H9 (cell line): ENCODE data around the gene LAMC1. TPM values are rescaled to one million over a fixed set of nuclear protein-coding genes. Genes with fewer than 3 reads are reported as not detected.
A peak's percentile ranks its signal among the peaks of the same experiment; 100 is the strongest.

Source experiments
- DNase-seq: peaks from one replicate; pipeline ENCODE4 v3.0.0-alpha.2; 2017
- H2AFZ ChIP-seq: one replicate; pipeline ENCODE4 v1.6.1; 2013; ENCODE audit warnings: mild to moderate bottlenecking, low read length, control low read depth, moderate library complexity
- H2AK5ac ChIP-seq: 2 replicates; pipeline ENCODE4 v1.6.1; 2013; ENCODE audit warnings: low read length, control low read depth, mixed read lengths; ENCODE audit not compliant: insufficient read length
- H2BK120ac ChIP-seq: one replicate; pipeline ENCODE4 v1.6.1; 2013; ENCODE audit warnings: low read depth, mild to moderate bottlenecking, low read length, control low read depth, inconsistent platforms; ENCODE audit not compliant: poor library complexity, severe bottlenecking
- H2BK12ac ChIP-seq: 2 replicates; pipeline ENCODE4 v1.6.1; 2013; ENCODE audit warnings: low read length, control low read depth, mixed read lengths, low read depth; ENCODE audit not compliant: insufficient read length
- H2BK15ac ChIP-seq: 2 replicates; pipeline ENCODE4 v1.6.1; 2013; ENCODE audit warnings: low read depth, low read length, control low read depth
- H2BK20ac ChIP-seq: one replicate; pipeline ENCODE4 v1.6.1; 2013; ENCODE audit warnings: low read depth, mild to moderate bottlenecking, low read length, control low read depth, inconsistent platforms; ENCODE audit not compliant: poor library complexity, severe bottlenecking
- H2BK5ac ChIP-seq: 2 replicates; pipeline ENCODE4 v1.6.1; 2013; ENCODE audit warnings: low read length, control low read depth, mixed read lengths; ENCODE audit not compliant: insufficient read length
- H3K14ac ChIP-seq: 2 replicates; pipeline ENCODE4 v1.6.1; 2013; ENCODE audit warnings: low read length, control low read depth; ENCODE audit not compliant: insufficient read depth
- H3K18ac ChIP-seq: 2 replicates; pipeline ENCODE4 v1.6.1; 2013; ENCODE audit warnings: low read depth, mild to moderate bottlenecking, mixed read lengths, low read length, control low read depth; ENCODE audit not compliant: insufficient read length
- H3K23ac ChIP-seq: 2 replicates; pipeline ENCODE4 v1.6.1; 2013; ENCODE audit warnings: low read length, control low read depth, mixed read lengths, low read depth; ENCODE audit not compliant: insufficient read length
- H3K23me2 ChIP-seq: 2 replicates; pipeline ENCODE4 v1.6.1; 2013; ENCODE audit warnings: low read depth, mild to moderate bottlenecking, mixed read lengths, low read length, control low read depth; ENCODE audit not compliant: insufficient read length, poor library complexity, severe bottlenecking
- H3K27ac ChIP-seq: 2 replicates; pipeline ENCODE4 v1.5.1; 2013; ENCODE audit warnings: low read length, control low read depth, mixed read lengths, low read depth; ENCODE audit not compliant: insufficient read length
- H3K27me3 ChIP-seq: 2 replicates; pipeline ENCODE4 v1.6.1; 2013; ENCODE audit warnings: low read length, control low read depth, inconsistent platforms; ENCODE audit not compliant: insufficient read depth
- H3K4ac ChIP-seq: 2 replicates; pipeline ENCODE4 v1.6.1; 2013; ENCODE audit warnings: low read depth, mild to moderate bottlenecking, control low read depth, inconsistent platforms, low read length, moderate library complexity
- H3K4me1 ChIP-seq: 2 replicates; pipeline ENCODE4 v1.6.1; 2013; ENCODE audit warnings: low read length, control low read depth, inconsistent platforms; ENCODE audit not compliant: insufficient read depth
- H3K4me2 ChIP-seq: 2 replicates; pipeline ENCODE4 v1.6.1; 2013; ENCODE audit warnings: low read length, control low read depth, mixed read lengths; ENCODE audit not compliant: insufficient read length, insufficient read depth
- H3K56ac ChIP-seq: 2 replicates; pipeline ENCODE4 v1.6.1; 2013; ENCODE audit warnings: low read depth, mild to moderate bottlenecking, mixed read lengths, low read length, control low read depth; ENCODE audit not compliant: insufficient read length
- H3K79me1 ChIP-seq: 2 replicates; pipeline ENCODE4 v1.6.1; 2013; ENCODE audit warnings: low read depth, mild to moderate bottlenecking, moderate library complexity, low read length, control low read depth, inconsistent platforms; ENCODE audit not compliant: insufficient read depth, poor library complexity, severe bottlenecking
- H3K79me2 ChIP-seq: 2 replicates; pipeline ENCODE4 v1.6.1; 2013; ENCODE audit warnings: low read length, control low read depth, inconsistent platforms; ENCODE audit not compliant: insufficient read depth
- H3K9ac ChIP-seq: 2 replicates; pipeline ENCODE4 v1.6.1; 2013; ENCODE audit warnings: low read length, control low read depth, mixed read lengths; ENCODE audit not compliant: insufficient read length; ENCODE audit errors: extremely low read depth
- H3K9me3 ChIP-seq: one replicate; pipeline ENCODE4 v1.6.1; 2013; ENCODE audit warnings: low read depth, low read length, inconsistent platforms; ENCODE audit not compliant: control insufficient read depth
- H3T11ph ChIP-seq: one replicate; pipeline ENCODE4 v1.6.1; 2013; ENCODE audit warnings: mild to moderate bottlenecking, low read length, control low read depth, inconsistent platforms
- H4K20me1 ChIP-seq: one replicate; pipeline ENCODE4 v1.6.1; 2013; ENCODE audit not compliant: control insufficient read depth, insufficient read length, insufficient read depth
- H4K5ac ChIP-seq: 2 replicates; pipeline ENCODE4 v1.6.1; 2013; ENCODE audit warnings: low read depth, mild to moderate bottlenecking, mixed read lengths, low read length, control low read depth; ENCODE audit not compliant: insufficient read length
- H4K8ac ChIP-seq: replicated peaks from 2 replicates; pipeline ENCODE4 v1.6.1; 2013; ENCODE audit warnings: low read length, control low read depth, mixed read lengths, low read depth; ENCODE audit not compliant: insufficient read length
- H4K91ac ChIP-seq: 2 replicates; pipeline ENCODE4 v1.6.1; 2013; ENCODE audit warnings: low read depth, mild to moderate bottlenecking, moderate library complexity, mixed read lengths, low read length, control low read depth; ENCODE audit not compliant: insufficient read length
- H3K27ac Mint-ChIP-seq, 3 experiments: 2 replicates in 2 of 3; 3 replicates in 1 of 3; pipeline ENCODE4 v1.8.0; 2020 to 2021; ENCODE audit warnings: mixed read lengths in 3 of 3, mild to moderate bottlenecking in 1 of 3, moderate library complexity in 1 of 3
- H3K27me3 Mint-ChIP-seq: 2 replicates; pipeline ENCODE4 v1.8.0; 2021; ENCODE audit warnings: low read depth, mild to moderate bottlenecking, moderate library complexity, mixed read lengths
- H3K36me3 Mint-ChIP-seq, 3 experiments: 2 replicates in 2 of 3; 3 replicates in 1 of 3; pipeline ENCODE4 v1.8.0; 2020 to 2021; ENCODE audit warnings: low read depth in 3 of 3, mixed read lengths in 3 of 3; ENCODE audit not compliant: insufficient read depth in 1 of 3
- H3K4me1 Mint-ChIP-seq, 2 experiments: 2 replicates each; pipeline ENCODE4 v1.8.0; 2020; ENCODE audit warnings: mixed read lengths in 2 of 2
- H3K4me3 Mint-ChIP-seq, 2 experiments: 2 replicates in 1 of 2; 3 replicates in 1 of 2; pipeline ENCODE4 v1.8.0; 2020 to 2021; ENCODE audit warnings: mild to moderate bottlenecking in 2 of 2, mixed read lengths in 2 of 2, moderate library complexity in 1 of 2
- H3K9me3 Mint-ChIP-seq, 2 experiments: 2 replicates in 1 of 2; 3 replicates in 1 of 2; pipeline ENCODE4 v1.8.0; 2020; ENCODE audit warnings: mild to moderate bottlenecking in 2 of 2, mixed read lengths in 2 of 2, moderate library complexity in 1 of 2
- WGBS: extraction: QIAGEN DNeasy Blood & Tissue Kit; methylation state at CpG from one replicate; pipeline ENCODE4 v1.1.7; 2013; ENCODE audit warnings: missing lambda C conversion rate, low lambda C conversion rate, mixed read lengths; ENCODE audit not compliant: insufficient read length; ENCODE audit errors: extremely low coverage; 5-methylcytosine and 5-hydroxymethylcytosine counted together
- total RNA-seq: library from RNA; stranded (reverse); gene quantifications from 2 replicates; pipeline ENCODE4 v1.2.1, GENCODE V29; 2021
- TF ChIP-seq, protein P1 (sequence below): fragments of 200-600 bp; sonication (generic); conservative IDR thresholded peaks from 3 replicates; pipeline ENCODE4 v1.8.0; 2021; ENCODE audit warnings: antibody characterized with exemption, mild to moderate bottlenecking

Gene LAMC1
- total RNA-seq, 1 experiment from 2014 or later, result 96.2 TPM

DNA sequence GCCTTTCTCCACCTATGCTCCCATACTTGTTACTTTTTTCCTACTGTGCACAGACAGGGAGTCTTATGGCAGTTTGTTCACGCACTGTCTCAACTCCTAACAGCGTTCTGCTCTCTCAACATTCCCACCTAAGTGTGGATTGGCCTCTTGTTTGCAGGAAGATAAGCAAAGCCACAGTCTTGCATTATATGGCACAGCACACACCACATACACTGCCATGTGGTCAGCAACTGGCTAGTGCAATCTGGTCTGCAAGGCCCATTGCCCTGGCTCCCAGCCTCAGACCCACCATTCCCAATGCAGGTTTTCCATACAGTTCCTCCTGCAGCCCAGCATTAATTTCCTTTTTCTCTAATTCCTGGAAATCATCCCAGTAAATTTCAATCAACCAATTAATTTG, 124.5 kb downstream of the LAMC1 start:
- H3K9me3 ChIP-seq, result no peaks in the 10 kb centered on the region
- no peak overlapping the region for H4K91ac ChIP-seq
- no peaks in the 10 kb centered on the region; the same call in 1 of the 2 replicates for H3K27me3 Mint-ChIP-seq
- H2BK15ac ChIP-seq, result no peak overlapping the region
- H3T11ph ChIP-seq, result no peak overlapping the region
- H2BK12ac ChIP-seq, result no peak overlapping the region
- H4K5ac ChIP-seq, result no peak overlapping the region
- H2BK5ac ChIP-seq, result no peak overlapping the region
- H2AFZ ChIP-seq, result no peak overlapping the region
- H3K4me2 ChIP-seq, result no peak overlapping the region
- no peaks in the 10 kb centered on the region for H3K79me2 ChIP-seq
- WGBS, result no CpG with 5 or more reads among the region's 2 CpGs
- no peak overlapping the region for H3K56ac ChIP-seq
- H4K20me1 ChIP-seq, result no peaks in the 10 kb centered on the region
- TF ChIP-seq, protein P1, sequence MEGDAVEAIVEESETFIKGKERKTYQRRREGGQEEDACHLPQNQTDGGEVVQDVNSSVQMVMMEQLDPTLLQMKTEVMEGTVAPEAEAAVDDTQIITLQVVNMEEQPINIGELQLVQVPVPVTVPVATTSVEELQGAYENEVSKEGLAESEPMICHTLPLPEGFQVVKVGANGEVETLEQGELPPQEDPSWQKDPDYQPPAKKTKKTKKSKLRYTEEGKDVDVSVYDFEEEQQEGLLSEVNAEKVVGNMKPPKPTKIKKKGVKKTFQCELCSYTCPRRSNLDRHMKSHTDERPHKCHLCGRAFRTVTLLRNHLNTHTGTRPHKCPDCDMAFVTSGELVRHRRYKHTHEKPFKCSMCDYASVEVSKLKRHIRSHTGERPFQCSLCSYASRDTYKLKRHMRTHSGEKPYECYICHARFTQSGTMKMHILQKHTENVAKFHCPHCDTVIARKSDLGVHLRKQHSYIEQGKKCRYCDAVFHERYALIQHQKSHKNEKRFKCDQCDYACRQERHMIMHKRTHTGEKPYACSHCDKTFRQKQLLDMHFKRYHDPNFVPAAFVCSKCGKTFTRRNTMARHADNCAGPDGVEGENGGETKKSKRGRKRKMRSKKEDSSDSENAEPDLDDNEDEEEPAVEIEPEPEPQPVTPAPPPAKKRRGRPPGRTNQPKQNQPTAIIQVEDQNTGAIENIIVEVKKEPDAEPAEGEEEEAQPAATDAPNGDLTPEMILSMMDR, result no peak
- H3K23ac ChIP-seq, result no peak overlapping the region
- no peaks in the 10 kb centered on the region for H3K4me1 ChIP-seq
- H2AK5ac ChIP-seq, result no peak overlapping the region
- H3K36me3 Mint-ChIP-seq, result peaks cover 0 to 11% (median 0%) of the 10 kb centered on the region in 3 experiments; a peak in 3 of 7 replicates
- H3K18ac ChIP-seq, result no peak overlapping the region
- H3K9ac ChIP-seq, result no peak overlapping the region
- H3K14ac ChIP-seq, result no peak overlapping the region; the same call in 1 of the 2 replicates
- no peak overlapping the region for H2BK120ac ChIP-seq
- no peaks in the 10 kb centered on the region for H3K23me2 ChIP-seq
- H3K9me3 Mint-ChIP-seq, result no peaks in the 10 kb centered on the region
- 0 out of 4 replicates have a peak, but pooled peaks cover 0 to 2% of the 10 kb centered on the region in 2 experiments for H3K4me1 Mint-ChIP-seq
- H3K27me3 ChIP-seq, result no peaks in the 10 kb centered on the region
- no peak overlapping the region for H4K8ac ChIP-seq
- no peak overlapping the region for H3K4ac ChIP-seq
- H2BK20ac ChIP-seq, result no peak overlapping the region
- no peak overlapping the region for H3K4me3 Mint-ChIP-seq
- no peak overlapping the region for H3K27ac ChIP-seq
- no peak for DNase-seq
- H3K27ac Mint-ChIP-seq, result 0 out of 7 replicates have a peak overlapping the region, but pooled peaks of 1 of the 3 experiments have one; percentile 14
- H3K79me1 ChIP-seq, result no peaks in the 10 kb centered on the region
